CD4-positive, alpha-beta T cell treated with Interleukin-1 beta for 1 hour (primary cell): Measurements from ENCODE around the gene PPP1R14C.

ENCODE experiments used
- DNase-seq, 2 donors: peaks; one replicate each; pipeline ENCODE4 v3.0.0-alpha.2; 2020 to 2022

PPP1R14C gene

GRCh38 chr6:150139533-150139932 is 3.3 kb upstream of the PPP1R14C start:
- DNase-seq, result no peak

GRCh38 chr6:150140236-150140969 is 2.4 kb upstream of the PPP1R14C start:
- no peak for DNase-seq

- DNase-seq, result no peak
Measured at GRCh38 chr6:150142097-150142669, 661 bp upstream of the PPP1R14C start.

GRCh38 chr6:150143516-150144293 is 861 bp downstream of the PPP1R14C start:
- DNase-seq, result no peak

GRCh38 chr6:150144294-150144868 is 1.5 kb downstream of the PPP1R14C start:
- no peak for DNase-seq

GRCh38 chr6:150145427-150145826 is 2.6 kb downstream of the PPP1R14C start:
- DNase-seq, result no peak

- no peak for DNase-seq
Measured at GRCh38 chr6:150145830-150146229, 3.0 kb downstream of the PPP1R14C start.

- no peak for DNase-seq
Measured at GRCh38 chr6:150146436-150146835, 3.6 kb downstream of the PPP1R14C start.

- DNase-seq, result no peak
Measured at GRCh38 chr6:150149146-150149545, 6.3 kb downstream of the PPP1R14C start.

GRCh38 chr6:150150458-150150820 is 7.6 kb downstream of the PPP1R14C start:
- no peak for DNase-seq

GRCh38 chr6:150150821-150151646 is 8.2 kb downstream of the PPP1R14C start:
- DNase-seq, result no peak

GRCh38 chr6:150152891-150153876 is 10.3 kb downstream of the PPP1R14C start:
- no peak for DNase-seq

- DNase-seq, result no peak
Measured at GRCh38 chr6:150153905-150154492, 11.2 kb downstream of the PPP1R14C start.

- no peak for DNase-seq
Measured at GRCh38 chr6:150156460-150156859, 13.6 kb downstream of the PPP1R14C start.

- no peak for DNase-seq
Measured at GRCh38 chr6:150157081-150157480, 14.2 kb downstream of the PPP1R14C start.

- no peak for DNase-seq
Measured at GRCh38 chr6:150159757-150160156, 16.9 kb downstream of the PPP1R14C start.

- no peak for DNase-seq
Measured at GRCh38 chr6:150163970-150164369, 21.1 kb downstream of the PPP1R14C start.

- no peak for DNase-seq
Measured at GRCh38 chr6:150165020-150165702, 22.3 kb downstream of the PPP1R14C start.

- DNase-seq, result no peak
Measured at GRCh38 chr6:150167479-150167873, 24.6 kb downstream of the PPP1R14C start.

- no peak for DNase-seq
Measured at GRCh38 chr6:150169181-150169580, 26.3 kb downstream of the PPP1R14C start.
